HG03280 (cell line): ENCODE data around the gene CLC.
"Not testable (repeated sequence)": the region's sequence is repeated elsewhere in the genome, so short reads cannot be mapped to it uniquely, and the experiment has no call there.

ENCODE experiments used
- ATAC-seq: cut with Tn5 transposase; IDR thresholded peaks from one replicate; pipeline ENCODE4 v1.9.1; 2021; ENCODE audit warnings: mild to moderate bottlenecking, moderate library complexity; ENCODE audit not compliant: unreplicated experiment

Gene CLC

DNA sequence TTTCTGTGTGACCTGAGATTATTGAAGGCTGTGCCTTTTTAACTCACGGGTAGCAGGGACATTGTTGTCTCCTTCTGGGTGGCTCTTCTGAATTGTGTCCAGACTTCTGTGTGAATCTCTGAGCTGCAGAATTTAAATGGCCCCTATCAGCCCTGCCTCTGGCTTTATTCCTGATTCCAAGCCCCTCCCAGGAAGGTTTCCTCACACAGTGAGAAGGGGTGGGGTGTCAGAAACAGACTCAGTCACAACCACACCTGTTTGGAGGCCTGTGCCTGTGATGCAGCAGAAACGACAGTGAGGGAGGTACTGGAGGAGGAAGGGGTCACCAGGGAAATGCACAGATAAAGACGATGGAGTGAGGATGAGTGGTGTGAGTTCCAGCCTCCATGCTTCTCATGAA is at the start of gene CLC:
Gene CLC (minus strand): TSS at position 139 of the 400 bp plus-strand sequence. CDS start 77 bp downstream, at position 62.
- ATAC-seq = no peak

DNA sequence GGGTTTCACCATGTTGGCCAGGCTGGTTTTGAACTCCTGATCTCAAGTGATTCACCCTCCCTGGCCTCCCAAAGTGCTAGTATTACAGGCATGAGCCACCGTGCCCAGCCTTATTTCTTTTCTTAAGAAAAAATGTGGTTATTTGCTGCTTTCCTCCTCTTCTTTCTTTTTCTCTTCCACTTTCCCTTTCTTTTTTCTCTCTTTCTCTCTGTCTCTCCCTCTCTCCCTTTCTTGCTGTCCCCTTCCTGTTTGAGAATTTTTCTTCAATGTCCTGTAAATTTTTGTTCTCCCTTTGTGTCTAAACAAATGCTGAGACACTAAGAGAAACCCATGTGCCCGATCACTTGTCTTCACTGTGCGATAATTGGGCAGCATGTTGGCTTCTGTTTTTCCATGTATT is 43.1 kb upstream of the CLC start:
- ATAC-seq = no peak

DNA sequence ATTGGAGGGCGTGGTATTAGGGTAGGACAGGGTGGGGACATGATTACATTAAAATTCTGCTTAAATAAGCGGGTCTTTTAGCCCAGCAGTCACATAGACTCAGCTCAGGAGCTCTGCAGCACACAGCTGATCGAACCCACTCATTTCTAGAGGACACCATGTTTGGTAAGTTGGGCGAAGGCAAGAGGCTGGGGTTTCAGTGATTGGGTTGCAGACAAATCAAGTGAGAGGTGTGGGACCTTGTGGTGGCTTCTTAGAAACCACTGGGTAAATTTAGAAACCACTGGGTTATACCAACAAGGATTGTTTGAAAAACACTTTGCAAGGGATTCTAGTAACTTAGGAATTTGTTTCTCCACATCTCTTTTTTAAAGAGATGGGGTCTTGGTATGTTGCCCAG is 40.9 kb upstream of the CLC start, which contains the start of gene LEUTX:
Gene LEUTX (plus strand): TSS at position 92 of the 400 bp plus-strand sequence. CDS start 67 bp downstream, at position 159.
- no peak for ATAC-seq

DNA sequence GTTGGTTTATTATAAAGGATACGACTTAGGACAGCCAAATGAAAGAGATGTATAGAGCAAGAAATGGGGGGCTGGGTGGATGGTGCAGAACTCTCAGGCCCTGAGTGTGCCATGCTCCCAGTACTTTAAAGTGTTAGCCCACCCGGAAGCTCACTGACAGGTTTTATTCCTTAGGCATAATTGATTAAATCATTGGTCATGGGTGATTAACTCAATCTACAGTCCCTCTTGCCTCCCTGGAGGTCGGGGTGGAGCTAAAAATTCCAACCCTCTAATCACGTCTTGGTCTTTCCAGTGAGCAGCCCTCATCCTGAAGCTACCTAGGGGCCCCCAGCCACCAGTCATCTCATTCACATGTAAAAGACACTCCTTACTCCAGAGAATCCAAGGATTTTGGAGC is 31.0 kb upstream of the CLC start:
- no peak for ATAC-seq

DNA sequence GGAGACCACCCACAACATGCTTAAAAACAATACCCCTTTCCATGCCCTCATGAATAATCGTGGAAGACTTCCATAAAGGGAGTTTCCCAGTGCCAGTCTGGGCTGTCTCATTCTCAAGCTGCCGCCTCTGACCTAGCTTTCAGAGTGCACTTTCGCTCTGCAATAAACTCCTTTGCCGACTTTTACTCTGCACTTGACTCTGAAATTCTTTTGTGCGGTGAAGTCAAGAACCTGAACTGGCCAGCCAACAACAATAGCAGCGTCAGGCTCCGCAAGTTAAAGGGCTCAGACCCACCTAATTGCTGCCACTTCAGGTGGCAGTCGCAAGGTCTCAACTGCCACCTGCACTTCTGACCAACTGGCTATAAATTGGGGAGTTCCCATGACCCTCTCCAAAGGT is 30.5 kb upstream of the CLC start:
- no peak for ATAC-seq

DNA sequence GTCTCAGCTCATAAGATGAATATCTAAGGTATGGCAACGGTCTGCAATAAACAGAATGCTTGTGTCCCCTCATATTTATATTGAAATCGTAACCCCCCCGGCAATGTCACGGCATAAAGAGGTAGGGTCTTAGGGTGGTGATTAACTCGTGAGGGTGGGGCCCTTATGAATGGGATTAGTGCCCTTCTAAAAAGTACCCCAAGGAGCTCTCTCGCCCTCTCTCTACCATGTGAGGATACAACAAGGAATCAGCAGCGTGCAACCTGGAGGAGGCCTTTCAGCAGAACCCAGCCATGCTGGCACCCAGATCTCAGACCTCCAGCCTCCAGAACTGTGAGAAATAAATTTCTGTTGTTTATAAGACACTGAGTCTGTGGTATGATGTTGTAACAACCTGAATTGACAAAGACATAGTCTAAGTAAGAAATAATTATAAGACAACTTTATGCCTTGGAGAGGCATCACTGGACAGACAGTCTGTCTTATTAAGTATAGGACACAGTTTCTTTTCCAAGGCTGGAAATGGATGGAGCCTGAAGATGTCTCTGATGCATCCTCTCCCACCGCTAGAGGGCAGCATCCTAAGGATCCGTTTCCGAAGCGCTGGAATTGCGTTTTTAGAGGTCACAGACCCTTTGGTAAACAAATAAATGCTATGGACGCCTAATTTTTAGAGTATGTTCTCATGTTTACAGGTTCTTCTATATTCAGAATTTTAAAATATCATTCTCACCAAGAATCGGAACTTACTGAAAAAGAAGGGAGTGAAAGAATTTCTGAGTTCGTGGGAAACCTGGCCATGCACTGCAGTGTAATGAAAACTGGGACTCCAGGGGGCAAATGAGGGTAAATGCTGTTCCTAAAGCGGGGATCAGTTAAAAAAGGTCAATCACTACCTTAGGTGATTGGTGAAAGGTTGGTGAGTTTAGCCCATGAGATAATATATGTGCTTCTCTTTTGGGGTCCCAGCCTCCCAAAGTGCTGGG is 27.6 kb upstream of the CLC start:
- no peak for ATAC-seq

DNA sequence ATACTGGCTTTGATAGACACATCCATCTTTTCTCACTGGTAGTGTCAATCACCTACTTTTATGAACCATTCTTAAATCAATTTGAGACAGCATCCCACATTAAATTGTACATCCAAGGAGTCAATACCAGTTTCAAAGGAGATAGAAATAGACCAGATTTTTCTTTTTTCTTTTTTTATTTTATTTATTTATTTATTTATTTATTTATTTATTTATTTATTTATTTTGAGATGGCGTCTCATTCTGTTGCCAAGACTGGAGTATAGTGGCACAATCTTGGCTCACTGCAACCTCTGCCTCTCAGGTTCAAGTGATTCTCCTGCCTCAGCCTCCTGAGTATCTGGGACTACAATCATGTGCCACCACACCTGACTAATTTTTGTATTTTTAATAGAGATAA is 24.0 kb upstream of the CLC start:
- not testable (repeated sequence) for ATAC-seq

DNA sequence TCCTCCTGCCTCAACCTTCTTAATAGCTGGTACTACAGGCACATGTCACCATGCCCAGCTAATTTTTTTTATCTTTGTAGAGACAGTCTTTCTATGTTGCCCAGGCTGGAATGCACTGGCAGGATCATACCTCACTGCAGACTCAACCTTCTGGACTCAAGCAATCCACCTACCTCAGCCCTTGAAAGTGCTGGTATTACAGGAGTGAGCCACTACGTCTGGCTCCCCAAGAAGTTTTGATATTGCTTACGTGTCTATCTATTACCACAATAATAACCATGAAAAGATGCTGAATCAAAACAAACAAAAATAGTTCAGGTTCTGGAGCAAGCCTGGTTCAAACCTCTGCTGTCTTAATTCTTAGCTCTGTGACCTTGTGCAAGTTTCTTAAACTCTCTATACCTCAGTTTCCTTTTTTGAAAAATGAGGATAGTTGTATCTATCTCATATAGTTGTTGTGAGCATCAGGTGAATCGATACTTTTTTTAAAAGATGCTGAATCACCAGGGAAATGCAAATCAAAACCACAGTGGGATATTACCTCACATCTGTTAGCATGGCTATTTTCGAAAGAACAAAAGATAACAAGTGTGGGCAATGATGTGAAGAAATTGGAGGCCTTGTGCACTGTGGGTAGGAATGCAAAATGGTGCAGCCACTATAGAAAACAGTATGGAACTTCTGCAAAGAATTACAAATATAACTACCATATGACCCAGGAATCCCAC is 21.8 kb upstream of the CLC start:
- ATAC-seq = peak; percentile 65

DNA sequence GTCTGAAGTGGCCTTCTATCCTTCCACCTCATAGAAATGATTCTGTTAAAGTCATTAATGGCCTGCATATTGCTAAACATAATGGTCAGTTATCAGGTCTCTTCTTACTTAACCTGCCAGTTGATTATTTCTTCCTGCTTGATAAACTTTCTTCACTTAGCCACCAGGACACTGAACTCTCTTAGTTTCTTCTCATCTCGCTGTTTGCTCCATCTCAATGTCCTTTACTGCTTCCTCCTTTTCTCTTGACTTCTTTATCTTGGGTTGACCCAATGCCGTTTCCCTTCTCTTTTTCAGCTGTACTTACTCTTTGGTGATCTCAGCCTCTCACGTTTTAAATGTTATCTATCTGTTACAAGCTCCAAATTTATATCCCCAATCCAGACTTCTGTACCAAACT is 17.1 kb upstream of the CLC start:
- no peak for ATAC-seq

DNA sequence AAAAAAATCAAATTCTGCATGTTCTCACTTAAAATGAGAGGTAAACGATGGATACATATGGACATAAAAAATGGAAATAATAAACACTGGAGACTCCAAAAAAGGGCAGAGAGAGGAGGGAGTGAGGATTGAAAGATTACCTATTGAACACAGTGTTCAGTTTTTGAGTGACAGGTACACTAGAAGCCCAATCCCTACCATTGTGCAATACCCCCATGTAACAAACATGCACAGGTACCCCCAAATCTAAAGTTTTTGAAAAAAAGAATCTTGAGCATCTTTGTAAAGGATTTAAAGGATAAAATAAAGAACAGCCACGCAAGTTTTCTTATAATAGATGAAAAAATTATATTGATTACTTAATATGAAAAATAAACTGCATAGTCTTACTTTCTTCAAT is 16.7 kb upstream of the CLC start:
- ATAC-seq = no peak

DNA sequence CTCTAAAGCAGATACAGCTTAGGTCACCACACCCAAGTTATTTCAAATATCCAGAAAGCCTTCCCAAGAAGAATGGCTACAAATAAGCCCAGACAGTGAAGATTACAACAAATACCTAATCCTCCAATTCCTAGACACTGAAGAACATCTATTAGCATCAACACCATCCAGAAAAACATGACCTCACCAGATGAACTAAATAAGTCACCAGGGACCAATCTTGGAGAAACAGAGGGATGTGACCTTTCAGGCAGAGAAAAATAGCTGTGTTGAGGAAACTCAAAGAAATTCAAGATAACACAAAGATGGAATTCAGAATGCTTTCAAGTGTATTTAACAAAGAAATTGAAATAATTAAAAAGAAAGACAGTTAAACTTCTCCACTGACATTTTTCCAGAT is 15.0 kb upstream of the CLC start:
- no peak for ATAC-seq

DNA sequence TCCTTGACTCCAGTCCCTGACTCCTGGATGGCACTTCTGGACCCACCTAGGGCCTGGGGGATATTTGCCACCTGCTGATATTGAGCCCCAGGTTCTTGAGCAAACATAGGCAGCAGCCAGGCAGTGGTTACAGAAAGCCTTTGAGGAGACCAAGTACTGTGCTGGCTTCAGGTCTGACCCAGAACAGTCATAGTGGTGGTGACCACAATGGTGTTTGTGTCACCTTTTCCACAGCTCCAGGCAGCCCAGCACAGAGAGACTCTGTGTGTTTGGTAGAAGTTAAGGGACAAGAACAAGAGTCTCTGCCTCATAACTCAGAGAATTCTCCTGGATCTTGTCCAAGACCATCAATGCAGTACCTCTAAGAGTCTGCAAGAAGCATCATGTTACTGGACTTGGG is 14.6 kb upstream of the CLC start:
- ATAC-seq = no peak

DNA sequence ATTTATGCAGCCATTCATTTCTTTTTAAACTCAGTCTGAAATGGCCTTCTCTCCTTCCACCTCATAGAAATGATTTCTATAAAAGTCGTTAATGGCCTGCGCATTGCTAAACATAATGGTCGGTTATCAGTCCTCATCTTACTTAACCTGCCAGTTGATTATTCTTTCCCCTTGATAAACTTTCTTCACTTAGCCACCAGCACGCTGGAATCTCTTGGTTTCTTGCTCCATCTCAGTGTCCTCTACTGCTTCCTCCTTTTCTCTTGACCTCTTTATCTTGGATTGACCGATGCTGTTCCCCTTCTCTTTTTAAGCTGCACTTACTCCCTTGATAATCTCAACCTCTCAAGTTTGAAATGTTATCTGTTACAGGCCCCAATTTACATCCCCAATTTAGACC is 12.2 kb upstream of the CLC start:
- ATAC-seq = no peak

DNA sequence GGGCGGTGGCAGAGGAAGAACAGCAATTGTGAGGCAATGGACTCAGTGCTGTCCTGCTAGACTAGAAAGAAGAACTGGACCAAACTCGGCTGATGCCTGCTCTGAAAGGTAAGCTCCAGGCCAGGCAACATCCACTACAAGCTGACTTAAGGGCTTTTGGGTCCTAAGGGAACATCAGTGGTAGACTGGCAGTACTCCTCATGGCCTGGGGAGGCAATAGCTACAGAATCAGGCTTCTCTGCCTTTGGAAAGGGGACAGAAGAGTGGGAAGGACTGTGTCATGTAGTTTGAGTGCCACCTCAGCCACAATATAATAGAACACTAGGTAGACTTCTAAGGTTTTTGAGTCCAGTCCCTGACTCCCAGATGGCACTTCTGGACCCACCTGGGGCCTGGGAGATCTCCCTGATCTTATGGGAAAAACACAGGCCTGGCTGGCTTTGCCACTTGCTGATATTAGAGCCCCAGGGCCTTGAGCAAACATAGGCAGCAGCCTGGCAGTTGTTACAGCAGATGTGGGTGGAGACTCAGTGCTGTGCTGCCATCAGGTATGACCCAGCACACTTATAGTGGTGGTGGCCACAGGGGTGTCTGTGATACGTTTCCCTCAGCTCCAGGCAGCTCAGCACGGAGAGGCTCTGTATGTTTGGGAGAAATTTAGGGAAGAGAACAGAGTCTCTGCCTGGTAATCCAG is 9.2 kb upstream of the CLC start:
- ATAC-seq = no peak

DNA sequence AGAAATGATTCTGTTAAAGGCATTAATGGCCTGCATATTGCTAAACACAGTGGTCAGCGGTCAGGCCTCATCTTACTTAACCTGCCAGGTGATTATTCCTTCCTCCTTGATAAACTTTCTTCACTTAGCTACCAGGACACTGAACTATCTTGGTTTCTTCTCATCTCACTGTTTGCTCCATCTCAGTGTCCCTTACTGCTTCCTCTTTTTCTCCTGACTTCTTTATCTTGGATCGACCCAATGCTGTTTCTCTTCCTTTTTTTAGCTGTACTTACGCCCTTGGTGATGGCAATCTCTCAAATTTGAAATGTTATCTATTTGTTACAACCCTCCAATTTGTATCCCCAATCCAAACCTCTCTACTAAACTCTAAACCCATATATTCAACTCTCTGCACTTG is 7.8 kb upstream of the CLC start:
- ATAC-seq = no peak

DNA sequence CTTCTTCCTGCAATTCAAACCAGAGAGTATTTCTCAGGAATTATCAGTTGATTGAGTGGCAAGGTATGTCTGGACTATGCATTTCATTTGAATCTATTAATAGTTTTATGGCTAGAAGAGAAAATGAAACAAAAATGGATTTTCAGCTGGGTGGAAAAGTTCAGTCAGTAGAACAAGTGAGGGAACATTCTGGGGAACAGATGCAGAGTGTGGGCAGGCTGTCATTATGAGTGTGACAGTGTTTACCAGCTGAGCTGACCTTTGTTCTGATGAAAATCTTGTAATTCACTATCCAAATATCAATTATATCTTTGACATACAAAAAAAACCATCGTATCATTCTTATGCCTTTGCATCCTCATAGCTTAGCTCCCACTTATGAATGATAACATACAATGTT is 2.6 kb upstream of the CLC start:
- no peak for ATAC-seq

DNA sequence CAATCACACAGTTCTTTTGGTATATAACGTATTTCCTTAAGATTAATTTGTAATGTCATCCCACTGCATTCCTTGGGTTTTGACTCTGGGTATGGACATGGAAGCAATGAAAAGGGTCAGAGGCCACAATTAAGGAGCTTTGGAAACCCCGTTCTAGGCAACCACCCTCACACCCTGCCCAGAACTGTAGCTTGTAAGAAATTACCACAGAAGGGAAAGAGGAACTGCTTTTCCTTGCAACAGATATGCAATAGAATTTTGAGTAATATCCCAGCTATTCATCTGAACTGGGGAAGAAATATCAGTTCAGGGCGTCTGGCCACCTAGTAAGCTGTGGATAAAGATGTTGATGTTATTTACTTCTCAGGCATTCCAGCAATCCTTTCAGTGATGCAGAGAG is 985 bp upstream of the CLC start:
- no peak for ATAC-seq

DNA sequence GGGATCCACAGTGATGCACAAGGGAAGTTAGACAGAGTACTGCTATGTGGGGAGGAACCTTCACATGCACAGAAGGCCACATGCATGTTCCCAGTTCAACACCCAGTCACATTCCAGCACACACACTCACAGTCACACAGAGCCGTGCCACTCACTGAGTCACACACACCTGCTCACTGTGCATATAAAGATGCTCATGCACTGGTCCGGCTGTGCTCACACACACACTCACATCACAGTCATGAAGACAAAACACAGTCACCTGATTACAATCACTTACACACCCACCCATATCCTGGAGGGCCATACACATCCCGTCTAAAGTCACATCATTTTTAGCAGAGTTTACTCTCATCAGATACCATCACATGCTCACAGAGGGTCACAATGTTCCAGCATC is 478 bp downstream of the CLC start:
- no peak for ATAC-seq

DNA sequence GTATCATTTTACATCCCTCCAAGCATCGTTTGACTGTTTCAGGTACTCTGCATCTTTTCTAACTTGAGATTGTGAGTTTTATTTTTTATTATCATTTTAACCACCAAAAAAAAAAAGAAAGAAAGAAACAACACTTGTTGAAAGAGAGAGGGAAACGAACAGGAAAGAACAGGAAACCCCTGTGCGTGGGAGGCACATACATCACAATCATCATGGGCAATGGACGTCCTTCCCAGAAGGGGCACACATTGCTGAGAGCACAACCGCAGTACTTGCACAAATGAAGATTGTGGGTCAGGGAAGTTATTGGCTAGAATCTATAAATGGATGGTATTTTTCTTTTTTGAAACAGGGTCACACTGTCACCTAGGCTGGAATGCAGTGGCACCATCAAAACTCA is 1.7 kb downstream of the CLC start:
- ATAC-seq = no peak

DNA sequence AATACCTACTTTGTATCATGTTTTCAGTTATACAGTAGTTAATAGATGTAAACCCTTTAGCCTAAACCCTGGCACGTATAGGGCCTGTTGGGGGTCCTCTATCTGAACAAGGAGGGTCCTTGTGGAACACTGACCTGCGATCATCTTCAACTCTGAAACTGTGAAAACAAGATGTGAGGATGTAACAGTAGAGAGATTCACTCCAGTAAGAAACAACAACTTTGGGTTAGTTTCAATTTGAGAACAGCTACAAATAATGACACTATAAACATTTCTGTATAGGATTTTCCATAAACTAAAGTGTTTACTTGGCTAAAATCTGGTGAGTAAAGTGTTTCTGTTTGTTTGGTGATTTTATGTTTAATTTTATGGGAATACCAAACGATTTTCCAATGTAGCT is 2.1 kb downstream of the CLC start:
- no peak for ATAC-seq

DNA sequence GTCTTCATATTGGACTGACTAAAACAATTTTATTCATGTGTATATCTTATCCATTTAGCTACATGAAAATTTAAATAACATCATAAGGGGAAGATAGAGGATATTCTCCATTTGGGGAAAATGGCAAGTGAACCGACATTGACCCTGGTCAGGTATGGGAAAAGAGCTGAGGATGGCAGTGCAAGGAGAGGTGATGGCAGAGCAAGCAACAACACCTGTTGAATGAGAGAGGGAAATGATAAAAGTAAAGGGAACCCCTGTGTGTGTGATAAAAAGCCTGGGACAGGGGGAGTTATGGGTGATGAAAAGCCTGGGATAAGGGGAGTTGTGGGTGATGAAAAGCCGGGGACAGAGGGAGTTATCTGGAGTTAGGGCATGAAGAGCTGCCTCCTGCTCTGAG is 4.0 kb downstream of the CLC start:
- no peak for ATAC-seq
